HG02938 (cell line): ENCODE results near the gene POLR2A.
"Not testable (repeated sequence)": the region's sequence is repeated elsewhere in the genome, so short reads cannot be mapped to it uniquely, and the experiment has no call there.

Source experiments
- ATAC-seq: cut with Tn5 transposase; IDR thresholded peaks from one replicate; pipeline ENCODE4 v1.9.1; 2021; ENCODE audit warnings: mild to moderate bottlenecking, moderate library complexity; ENCODE audit not compliant: unreplicated experiment

Gene POLR2A

GRCh38 chr17:7478276-7479212, 5.6 kb upstream of the POLR2A start:
- ATAC-seq = no peak

- no peak for ATAC-seq
Measured at GRCh38 chr17:7479213-7480088, 4.7 kb upstream of the POLR2A start, which contains the start of gene ZBTB4. Gene ZBTB4, minus strand, starts transcription at chr17:7479631. Its CDS starts 12,830 bp downstream, at chr17:7466801.

GRCh38 chr17:7480089-7480384, 4.1 kb upstream of the POLR2A start:
- no peak for ATAC-seq

GRCh38 chr17:7481275-7481674, 2.9 kb upstream of the POLR2A start, which contains the start of gene SLC35G6:
Gene SLC35G6, plus strand, starts transcription at chr17:7481446. Its CDS starts 71 bp downstream, at chr17:7481517.
- ATAC-seq = not testable (repeated sequence)

GRCh38 chr17:7481842-7482741, 2.1 kb upstream of the POLR2A start:
- ATAC-seq = not testable (repeated sequence)

GRCh38 chr17:7482742-7483088, 1.5 kb upstream of the POLR2A start:
- not testable (repeated sequence) for ATAC-seq

GRCh38 chr17:7483255-7484066, 705 bp upstream of the POLR2A start:
- peak; percentile 28 for ATAC-seq

- ATAC-seq = no peak
Measured at GRCh38 chr17:7484919-7485377, 782 bp downstream of the POLR2A start.

- ATAC-seq = no peak
Measured at GRCh38 chr17:7486181-7486580, 2.0 kb downstream of the POLR2A start.

GRCh38 chr17:7490144-7490543, 6.0 kb downstream of the POLR2A start:
- ATAC-seq = no peak

- no peak for ATAC-seq
Measured at GRCh38 chr17:7491583-7491982, 7.4 kb downstream of the POLR2A start.

- ATAC-seq = no peak
Measured at GRCh38 chr17:7493941-7494340, 9.8 kb downstream of the POLR2A start.

- no peak for ATAC-seq
Measured at GRCh38 chr17:7495906-7496434, 11.8 kb downstream of the POLR2A start.

GRCh38 chr17:7496470-7497183, 12.5 kb downstream of the POLR2A start:
- ATAC-seq = no peak

- ATAC-seq = no peak
Measured at GRCh38 chr17:7497228-7497627, 13.1 kb downstream of the POLR2A start.

GRCh38 chr17:7497636-7498035, 13.5 kb downstream of the POLR2A start:
- ATAC-seq = no peak

GRCh38 chr17:7499161-7499560, 15.0 kb downstream of the POLR2A start:
- ATAC-seq = no peak

- ATAC-seq = no peak
Measured at GRCh38 chr17:7501729-7502128, 17.6 kb downstream of the POLR2A start.
